IMR-90 (cell line): ENCODE data around the gene RPL26. TPM values are rescaled to one million over a fixed set of nuclear protein-coding genes. Genes with fewer than 3 reads are reported as not detected.

ENCODE experiments used
- ATAC-seq: fragments of 200-7000 bp; cut with Tn5 transposase; 2 replicates; pipeline ENCODE4 v1.9.1; 2020; ENCODE audit warnings: low read depth, mild to moderate bottlenecking, moderate library complexity
- BruUV-seq: library from RNA; stranded (reverse); fragments of 400-500 nt; replicated peaks from 2 replicates; lab custom pipeline; 2021; lab: Mats Ljungman, UMichigan
- CTCF ChIA-PET: fragments of 300-600 bp; formaldehyde crosslinking; extraction: SDS; loops from one replicate; lab custom pipeline; 2021; ENCODE audit warnings: antibody characterized with exemption; lab: Yijun Ruan, JAX
- POLR2A ChIA-PET: fragments of 300-600 bp; sonication (Branson Sonifier 250); formaldehyde crosslinking; loops from one replicate; lab custom pipeline; 2022; ENCODE audit warnings: antibody characterized with exemption; ENCODE audit not compliant: unreplicated experiment; lab: Charles Lee
- DNase-seq: peaks from one replicate; pipeline ENCODE4 v3.0.0; 2013
- H2AFZ ChIP-seq: replicated peaks from 2 replicates; pipeline ENCODE3; 2013; ENCODE audit warnings: low read length, mild to moderate bottlenecking; ENCODE audit not compliant: poor library complexity
- H2AK5ac ChIP-seq: 2 replicates; pipeline ENCODE4 v1.6.1; 2013; ENCODE audit warnings: low read depth, low read length, inconsistent platforms
- H2AK9ac ChIP-seq: replicated peaks from 2 replicates; pipeline ENCODE3; 2013; ENCODE audit warnings: mild to moderate bottlenecking, low read depth, low read length, moderate library complexity; ENCODE audit not compliant: poor library complexity
- H2BK120ac ChIP-seq: 2 replicates; pipeline ENCODE4 v1.6.1; 2013; ENCODE audit warnings: low read depth, low read length, inconsistent platforms
- H2BK15ac ChIP-seq: 3 replicates; pipeline ENCODE4 v1.6.1; 2013; ENCODE audit warnings: low read depth, low read length, inconsistent platforms
- H2BK20ac ChIP-seq: 2 replicates; pipeline ENCODE4 v1.6.1; 2013; ENCODE audit warnings: low read depth, mild to moderate bottlenecking, inconsistent platforms, low read length, moderate library complexity
- H2BK5ac ChIP-seq: 2 replicates; pipeline ENCODE4 v1.6.1; 2013; ENCODE audit warnings: mild to moderate bottlenecking, low read depth, low read length, inconsistent platforms; ENCODE audit not compliant: poor library complexity, severe bottlenecking
- H3K14ac ChIP-seq: replicated peaks from 2 replicates; pipeline ENCODE4 v1.6.1; 2013; ENCODE audit warnings: low read depth, low read length, inconsistent platforms
- H3K18ac ChIP-seq: 2 replicates; pipeline ENCODE4 v1.6.1; 2013; ENCODE audit warnings: low read depth, low read length, control low read depth
- H3K23ac ChIP-seq: 2 replicates; pipeline ENCODE4 v1.6.1; 2013; ENCODE audit warnings: low read depth, low read length, inconsistent platforms
- H3K27ac ChIP-seq: 2 replicates; pipeline ENCODE4 v1.5.1; 2013; ENCODE audit warnings: mild to moderate bottlenecking, control low read depth, low read length; ENCODE audit not compliant: insufficient read depth
- H3K27me3 ChIP-seq: 2 replicates; pipeline ENCODE4 v1.6.1; 2013; ENCODE audit warnings: low read length; ENCODE audit not compliant: control insufficient read depth, insufficient read depth
- H3K36me3 ChIP-seq: 2 replicates; pipeline ENCODE4 v1.6.1; 2013; ENCODE audit warnings: low read length, mixed read lengths; ENCODE audit not compliant: control insufficient read depth, insufficient read depth
- H3K4ac ChIP-seq: 2 replicates; pipeline ENCODE4 v1.6.1; 2013; ENCODE audit warnings: low read depth, low read length, inconsistent platforms
- H3K4me1 ChIP-seq: 2 replicates; pipeline ENCODE4 v1.6.1; 2013; ENCODE audit warnings: low read length, mixed read lengths; ENCODE audit not compliant: control insufficient read depth, insufficient read depth
- H3K4me2 ChIP-seq: 2 replicates; pipeline ENCODE4 v1.6.1; 2013; ENCODE audit warnings: low read depth, mild to moderate bottlenecking, control low read depth, low read length, moderate library complexity
- H3K4me3 ChIP-seq: 2 replicates; pipeline ENCODE4 v1.5.1; 2013; ENCODE audit warnings: low read depth, mild to moderate bottlenecking, control low read depth, low read length, moderate library complexity; ENCODE audit not compliant: insufficient read depth
- H3K56ac ChIP-seq: 2 replicates; pipeline ENCODE4 v1.6.1; 2013; ENCODE audit warnings: low read length, inconsistent platforms; ENCODE audit not compliant: insufficient read depth; ENCODE audit errors: extremely low read depth
- H3K79me1 ChIP-seq, 2 experiments: 2 replicates each; pipeline ENCODE4 v1.6.1; 2013; ENCODE audit warnings: low read length in 2 of 2, inconsistent platforms in 1 of 2, low read depth in 1 of 2
- H3K9ac ChIP-seq: 2 replicates; pipeline ENCODE4 v1.6.1; 2013; ENCODE audit warnings: low read depth, low read length, control low read depth
- H3K9me1 ChIP-seq: 2 replicates; pipeline ENCODE4 v1.6.1; 2013; ENCODE audit warnings: low read length, inconsistent platforms; ENCODE audit not compliant: insufficient read depth
- H3K9me3 ChIP-seq: 2 replicates; pipeline ENCODE4 v1.6.1; 2013; ENCODE audit warnings: low read length; ENCODE audit not compliant: control insufficient read depth, insufficient read depth
- H4K20me1 ChIP-seq: 2 replicates; pipeline ENCODE4 v1.6.1; 2013; ENCODE audit warnings: low read length, inconsistent platforms; ENCODE audit not compliant: insufficient read depth
- H4K5ac ChIP-seq: 2 replicates; pipeline ENCODE4 v1.6.1; 2013; ENCODE audit warnings: mild to moderate bottlenecking, low read depth, low read length, control low read depth
- H4K8ac ChIP-seq, 2 experiments: 2 replicates each; pipeline ENCODE4 v1.6.1; 2013; ENCODE audit warnings: low read depth in 2 of 2, low read length in 2 of 2, control low read depth in 1 of 2, inconsistent platforms in 1 of 2
- H4K91ac ChIP-seq: 2 replicates; pipeline ENCODE4 v1.6.1; 2013; ENCODE audit warnings: low read depth, low read length, inconsistent platforms; ENCODE audit not compliant: insufficient read depth
- RAD21 ChIP-seq: IDR thresholded peaks from 2 replicates; pipeline ENCODE4 v1.6.1; 2012; ENCODE audit warnings: low read length, improper control_type of control experiment
- RFX5 ChIP-seq: IDR thresholded peaks from 2 replicates; pipeline ENCODE4 v1.8.0; 2012; ENCODE audit warnings: low read depth, mild to moderate bottlenecking, low read length, moderate library complexity
- SMC3 ChIP-seq: fragments of 150-350 bp; IDR thresholded peaks from 2 replicates; pipeline ENCODE4 v1.6.1; 2016; ENCODE audit warnings: low read depth, mild to moderate bottlenecking, antibody characterized with exemption, low read length, moderate library complexity
- WGBS, 2 experiments: methylation state at CpG; one replicate each; pipeline versions ENCODE4 v1.1.5 to v1.1.7; 2013; ENCODE audit warnings: missing lambda C conversion rate in 2 of 2; ENCODE audit not compliant: insufficient read length in 1 of 2; ENCODE audit errors: extremely low coverage in 2 of 2; 5-methylcytosine and 5-hydroxymethylcytosine counted together
- dilution Hi-C: fragments of 300-500 bp; cut with HindIII; formaldehyde crosslinking; loops from one replicate; pipeline ENCODE4 v1.14.3; 2018; ENCODE audit warnings: low sequenced_read_pairs; ENCODE audit not compliant: unreplicated experiment
- in situ Hi-C: fragments of 300-500 bp; cut with MboI; formaldehyde crosslinking; loops from 3 replicates; pipeline ENCODE4 v1.14.3; 2019; ENCODE audit warnings: low sequenced_read_pairs, inconsistent platforms, mixed read lengths
- intact Hi-C: fragments of 100-400 bp; cut with micrococcal nuclease; formaldehyde crosslinking; loops from 2 replicates; pipeline ENCODE4 v1.10.0; 2022
- polyA plus RNA-seq, 3 experiments: library from polyadenylated mRNA; depleted of rRNA; stranded (reverse); fragments of >200 nt; gene quantifications; 2 replicates each; pipeline ENCODE4 v1.2.3, GENCODE V29; 2012; ENCODE audit warnings: low replicate concordance in 1 of 3
- total RNA-seq: library from RNA; depleted of rRNA; stranded (reverse); fragments of >200 nt; gene quantifications from 2 replicates; pipeline ENCODE4 v1.2.3, GENCODE V29; 2012
- TF ChIP-seq, protein P1 (sequence below): conservative IDR thresholded peaks from 2 replicates; pipeline ENCODE4 v1.5.1; 2012; ENCODE audit warnings: mild to moderate bottlenecking, low read depth, low read length, improper control_type of control experiment

Gene RPL26
- total and polyA plus RNA-seq, 2 of the 4 experiments (the other 2 are of a cell fraction) = 4,763 to 5,013 TPM

GRCh38 chr17:8409966-8410882 lies 27.2 kb upstream of the RPL26 start:
- dilution Hi-C loops (no loop called here), intact Hi-C loops (loop anchor here (1.0 to 2.0 kb wide), 2 partner anchors 336 to 375 kb away; no protein-coding TSS in a partner anchor), in situ Hi-C loops (loop anchor here (10.0 kb wide), 2 partner anchors 345 to 375 kb away; partner anchors contain the start of gene SPDYE4)
- H3K23ac ChIP-seq = no peak overlapping the region
- H3K9me1 ChIP-seq = no peaks in the 10 kb centered on the region
- H3K56ac ChIP-seq = no peak overlapping the region
- no peak overlapping the region for H4K5ac ChIP-seq
- H2AFZ ChIP-seq = peak overlapping the region; percentile 27
- no peak overlapping the region for H2BK20ac ChIP-seq
- DNase-seq (peak; percentile 82), ATAC-seq (peak; percentile 99)
- H3K4me2 ChIP-seq = peak overlapping the region; percentile 38; the same call in 1 of the 2 replicates
- WGBS, 2 experiments = 10% methylated on average over 7 of the region's 19 CpGs; no CpG with 5 or more reads in 1 of the 2 experiments
- no peaks in the 10 kb centered on the region for H4K20me1 ChIP-seq
- H4K8ac ChIP-seq = no peak overlapping the region; a peak in 1 of 4 replicates
- no peak overlapping the region for H2BK120ac ChIP-seq
- no TSS peak for BruUV-seq
- H3K14ac ChIP-seq = no peak overlapping the region
- ChIA-PET POLR2A (no interaction called here), CTCF (interaction anchor here (0.5 to 2.4 kb wide), 16 partner anchors 8 to 1488 kb away, joined by 3 to 10 read pairs (median 4); partner anchors contain the start of gene NDEL1)
- TF ChIP-seq RFX5 (no peak), SMC3 (peak; percentile 74), RAD21 (peak; percentile 76)
- TF ChIP-seq, protein P1, sequence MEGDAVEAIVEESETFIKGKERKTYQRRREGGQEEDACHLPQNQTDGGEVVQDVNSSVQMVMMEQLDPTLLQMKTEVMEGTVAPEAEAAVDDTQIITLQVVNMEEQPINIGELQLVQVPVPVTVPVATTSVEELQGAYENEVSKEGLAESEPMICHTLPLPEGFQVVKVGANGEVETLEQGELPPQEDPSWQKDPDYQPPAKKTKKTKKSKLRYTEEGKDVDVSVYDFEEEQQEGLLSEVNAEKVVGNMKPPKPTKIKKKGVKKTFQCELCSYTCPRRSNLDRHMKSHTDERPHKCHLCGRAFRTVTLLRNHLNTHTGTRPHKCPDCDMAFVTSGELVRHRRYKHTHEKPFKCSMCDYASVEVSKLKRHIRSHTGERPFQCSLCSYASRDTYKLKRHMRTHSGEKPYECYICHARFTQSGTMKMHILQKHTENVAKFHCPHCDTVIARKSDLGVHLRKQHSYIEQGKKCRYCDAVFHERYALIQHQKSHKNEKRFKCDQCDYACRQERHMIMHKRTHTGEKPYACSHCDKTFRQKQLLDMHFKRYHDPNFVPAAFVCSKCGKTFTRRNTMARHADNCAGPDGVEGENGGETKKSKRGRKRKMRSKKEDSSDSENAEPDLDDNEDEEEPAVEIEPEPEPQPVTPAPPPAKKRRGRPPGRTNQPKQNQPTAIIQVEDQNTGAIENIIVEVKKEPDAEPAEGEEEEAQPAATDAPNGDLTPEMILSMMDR = peak; percentile 86
- no peak overlapping the region for H3K9ac ChIP-seq
- H3K9me3 ChIP-seq = no peaks in the 10 kb centered on the region
- H2BK15ac ChIP-seq = no peak overlapping the region
- H2BK5ac ChIP-seq = no peak overlapping the region
- H3K36me3 ChIP-seq = no peaks in the 10 kb centered on the region
- no peak overlapping the region for H3K18ac ChIP-seq
- no peak overlapping the region for H3K4ac ChIP-seq
- H3K79me1 ChIP-seq = no peaks in the 10 kb centered on the region
- no peak overlapping the region for H4K91ac ChIP-seq
- H2AK9ac ChIP-seq = no peak overlapping the region
- no peaks in the 10 kb centered on the region for H3K4me1 ChIP-seq
- H2AK5ac ChIP-seq = no peak overlapping the region
- peaks cover 11% of the 10 kb centered on the region for H3K27me3 ChIP-seq
- no peak overlapping the region for H3K4me3 ChIP-seq
- H3K27ac ChIP-seq = no peak overlapping the region
